Motor neuron (in vitro differentiated cells): ENCODE results near the gene PTK7. TPM values are rescaled to one million over a fixed set of nuclear protein-coding genes. Genes with fewer than 3 reads are reported as not detected.

Experiments
- ATAC-seq, 8 experiments: fragments of 200-7000 bp; cut with Tn5 transposase; replicated peaks in 6 of 8; 2 replicates each; pipeline ENCODE4 v1.8.0; 2021; ENCODE audit warnings: mild to moderate bottlenecking in 8 of 8, moderate library complexity in 8 of 8
- H3K27ac ChIP-seq, 2 donors: fragments of 250-450 bp; sonication (Bioruptor Pico); 2 replicates each; pipeline ENCODE4 v1.9.0; 2021; ENCODE audit warnings: antibody characterized with exemption in 2 of 2, mild to moderate bottlenecking in 2 of 2, moderate library complexity in 1 of 2
- H3K4me1 ChIP-seq, 2 donors: fragments of 250-450 bp; sonication (Bioruptor Pico); replicated peaks in 1 of 2; 2 replicates each; pipeline ENCODE4 v1.6.1; 2021; ENCODE audit warnings: antibody characterized with exemption in 2 of 2, mild to moderate bottlenecking in 2 of 2, moderate library complexity in 1 of 2
- H3K4me3 ChIP-seq, 5 donors: fragments of 250-450 bp; sonication (Bioruptor Pico); 2 replicates each; pipeline ENCODE4 v1.9.0; 2021; ENCODE audit warnings: antibody characterized with exemption in 5 of 5, mild to moderate bottlenecking in 5 of 5, moderate library complexity in 4 of 5
- WGBS, 10 experiments: fragments of 450-650 bp; shearing (Covaris generic); methylation state at CpG; one replicate each; pipeline ENCODE4 v1.0.0; 2022; 5-methylcytosine and 5-hydroxymethylcytosine counted together
- in situ Hi-C, 9 experiments: fragments of 400-800 bp; cut with MboI; loops; one replicate each; pipeline ENCODE4 v1.15.0; 2021; ENCODE audit warnings: low sequenced_read_pairs in 9 of 9, low pct_unique_long_range_greater_than_20kb in 2 of 9; ENCODE audit not compliant: unreplicated experiment in 9 of 9
- total RNA-seq, 8 experiments: library from RNA; unstranded; fragments of 300-600 nt; gene quantifications; 2 replicates each; pipeline versions ENCODE4 v1.2.3 to v1.2.4, GENCODE V29; 2022

Gene PTK7
- total RNA-seq, 8 experiments from 2014 or later, result 27.2 to 197 (median 48.3) TPM

DNA sequence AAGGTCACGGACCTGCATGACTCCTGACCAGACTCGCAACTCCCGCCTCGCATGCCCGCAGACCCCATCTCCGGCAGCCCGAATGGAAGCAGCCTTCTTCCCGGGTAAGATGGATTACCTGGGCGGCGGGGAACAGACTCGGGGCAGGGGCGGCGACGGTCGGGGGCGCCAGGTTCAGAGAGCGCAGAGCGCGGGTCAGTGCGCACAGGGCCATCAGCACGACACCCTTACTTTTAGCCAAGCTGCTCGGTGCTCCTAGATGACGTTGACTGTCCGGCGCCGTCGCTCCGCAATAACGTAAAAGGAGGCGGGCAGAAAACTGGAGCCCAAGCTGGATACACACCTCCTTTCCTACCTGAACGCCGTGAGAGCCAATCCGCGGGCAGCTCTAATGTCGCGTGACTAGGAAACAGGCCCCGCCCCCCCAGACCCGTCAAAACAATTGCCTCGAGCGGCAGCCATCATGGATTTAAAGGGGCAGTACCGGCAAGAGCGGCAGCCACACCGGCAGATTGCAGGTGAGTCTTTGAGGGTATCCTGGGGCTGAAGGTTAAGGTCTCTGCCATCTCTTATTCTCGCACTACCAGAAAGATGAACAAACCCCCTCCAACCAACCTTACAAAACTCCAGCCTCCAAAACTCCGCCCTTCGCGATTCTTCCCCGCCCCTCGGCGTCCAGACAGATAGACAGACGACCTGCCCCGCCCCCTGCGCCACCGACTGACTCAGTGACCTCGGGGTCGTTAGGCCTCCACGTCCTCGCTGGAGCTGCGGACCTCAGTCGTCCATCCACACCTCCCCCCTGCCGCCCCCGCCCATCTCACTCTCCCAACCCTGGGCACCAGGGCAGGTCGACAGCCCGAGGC is 16.7 kb upstream of the PTK7 start, which contains the start of the genes KLC4 and MRPL2:
Gene KLC4, plus strand, starts transcription at position 464 of the 866 bp plus-strand sequence. CDS start 1,705 bp downstream, outside the sequence.
Gene MRPL2, minus strand, starts transcription at position 267 of the 866 bp plus-strand sequence. Its CDS starts 53 bp downstream, at position 214.
- ATAC-seq, result peak; percentile 91 to 98 (median 93)
- Histone ChIP-seq H3K4me1 (peaks cover 15% of the 10 kb centered on the region in 2 donors), H3K4me3 (peak within 1 kb of the TSS; percentile 62 to 97 (median 80)), H3K27ac (peak within 1 kb of the TSS; percentile 86 to 95)
- WGBS, 10 experiments, result 0 to 3% (median 0%) methylated on average over 1 to 7 of the region's 64 CpGs; no CpG with 5 or more reads in 2 of the 10 experiments
- in situ Hi-C loops, result no loop called here

- Histone ChIP-seq H3K4me1 (peaks cover 12 to 13% of the 10 kb centered on the region in 2 donors), H3K4me3 (peak overlapping the region; percentile 62 to 97 (median 80)), H3K27ac (peak overlapping the region; percentile 86 to 95)
- WGBS, 10 experiments, result 8% methylated on average over 2 of the region's 15 CpGs; no CpG with 5 or more reads in 9 of the 10 experiments
- in situ Hi-C loops, result no loop called here
- ATAC-seq, result peak in 7 of 8 experiments; percentile 3 to 19 (median 9)
Observed at GRCh38 chr6:43060034-43060754, 15.9 kb upstream of the PTK7 start.

DNA sequence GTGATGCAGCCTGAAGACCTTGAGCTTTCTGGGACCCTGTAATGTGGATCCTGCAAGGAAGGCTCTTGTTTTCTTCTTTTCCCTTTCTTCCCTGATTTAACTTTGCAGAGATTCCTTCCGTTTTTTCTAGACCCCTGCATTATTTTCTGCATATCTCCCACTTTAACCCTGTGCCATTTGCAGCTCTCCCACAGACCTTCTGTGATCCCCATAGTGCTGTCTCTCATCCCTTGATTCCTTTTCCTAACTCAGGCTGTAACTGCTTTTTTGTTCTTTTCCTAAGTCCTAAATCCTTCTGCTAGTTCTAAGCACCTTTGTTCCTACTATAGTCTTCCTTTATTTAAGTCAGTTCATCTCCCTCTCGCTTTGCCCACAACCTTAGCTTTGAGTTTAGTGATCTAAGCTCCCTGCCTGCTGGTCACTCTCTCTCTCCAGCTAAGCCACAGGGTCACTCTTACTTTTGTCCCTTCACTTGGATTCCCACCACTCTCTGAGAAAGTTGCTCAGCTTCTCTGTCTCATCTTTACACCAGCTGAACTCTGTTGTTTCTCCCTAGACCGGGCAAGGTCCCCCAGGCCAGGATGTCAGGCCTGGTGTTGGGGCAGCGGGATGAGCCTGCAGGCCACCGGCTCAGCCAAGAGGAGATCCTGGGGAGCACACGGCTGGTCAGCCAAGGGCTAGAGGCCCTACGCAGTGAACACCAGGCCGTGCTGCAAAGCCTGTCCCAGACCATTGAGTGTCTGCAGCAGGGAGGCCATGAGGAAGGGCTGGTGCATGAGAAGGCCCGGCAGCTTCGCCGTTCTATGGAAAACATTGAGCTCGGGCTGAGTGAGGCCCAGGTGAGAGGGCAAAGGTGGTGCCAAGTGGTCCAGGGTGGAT is 15.1 kb upstream of the PTK7 start:
- Histone ChIP-seq H3K4me1 (peaks cover 12 to 13% of the 10 kb centered on the region in 2 donors), H3K27ac (no peak overlapping the region), H3K4me3 (peak overlapping the region; percentile 62 to 97 (median 80))
- in situ Hi-C loops, result no loop called here
- 30 to 100% (median 64%) methylated on average over 1 to 8 of the region's 12 CpGs; no CpG with 5 or more reads in 1 of the 10 experiments for WGBS, 10 experiments
- ATAC-seq, result no peak

GRCh38 chr6:43061861-43062260 is 14.3 kb upstream of the PTK7 start:
- Histone ChIP-seq H3K4me3 (no peak overlapping the region), H3K27ac (no peak overlapping the region), H3K4me1 (peaks cover 12 to 13% of the 10 kb centered on the region in 2 donors)
- no peak for ATAC-seq
- in situ Hi-C loops, result no loop called here
- 17 to 83% (median 49%) methylated on average over 1 to 2 of the region's 2 CpGs; no CpG with 5 or more reads in 2 of the 10 experiments for WGBS, 10 experiments

GRCh38 chr6:43062818-43063217 is 13.3 kb upstream of the PTK7 start:
- no peak for ATAC-seq
- in situ Hi-C loops, result no loop called here
- Histone ChIP-seq H3K4me3 (no peak overlapping the region), H3K4me1 (peaks cover 12 to 13% of the 10 kb centered on the region in 2 donors), H3K27ac (no peak overlapping the region)
- 30 to 96% (median 83%) methylated on average over 1 to 5 of the region's 12 CpGs; no CpG with 5 or more reads in 5 of the 10 experiments for WGBS, 10 experiments

- Histone ChIP-seq H3K27ac (no peak overlapping the region), H3K4me3 (no peak overlapping the region), H3K4me1 (peaks cover 1 to 3% of the 10 kb centered on the region in 2 donors)
- in situ Hi-C loops, result loop anchor here in 4 of 9 experiments (10.0 kb wide), 3 partner anchors 55 to 75 kb away; no protein-coding TSS in a partner anchor
- WGBS, 10 experiments, result 0 to 67% (median 0%) methylated on average over 1 to 3 of the region's 6 CpGs; no CpG with 5 or more reads in 1 of the 10 experiments
- peak; percentile 46 to 92 (median 66) for ATAC-seq
Observed at GRCh38 chr6:43070028-43070632, 6.0 kb upstream of the PTK7 start.

DNA sequence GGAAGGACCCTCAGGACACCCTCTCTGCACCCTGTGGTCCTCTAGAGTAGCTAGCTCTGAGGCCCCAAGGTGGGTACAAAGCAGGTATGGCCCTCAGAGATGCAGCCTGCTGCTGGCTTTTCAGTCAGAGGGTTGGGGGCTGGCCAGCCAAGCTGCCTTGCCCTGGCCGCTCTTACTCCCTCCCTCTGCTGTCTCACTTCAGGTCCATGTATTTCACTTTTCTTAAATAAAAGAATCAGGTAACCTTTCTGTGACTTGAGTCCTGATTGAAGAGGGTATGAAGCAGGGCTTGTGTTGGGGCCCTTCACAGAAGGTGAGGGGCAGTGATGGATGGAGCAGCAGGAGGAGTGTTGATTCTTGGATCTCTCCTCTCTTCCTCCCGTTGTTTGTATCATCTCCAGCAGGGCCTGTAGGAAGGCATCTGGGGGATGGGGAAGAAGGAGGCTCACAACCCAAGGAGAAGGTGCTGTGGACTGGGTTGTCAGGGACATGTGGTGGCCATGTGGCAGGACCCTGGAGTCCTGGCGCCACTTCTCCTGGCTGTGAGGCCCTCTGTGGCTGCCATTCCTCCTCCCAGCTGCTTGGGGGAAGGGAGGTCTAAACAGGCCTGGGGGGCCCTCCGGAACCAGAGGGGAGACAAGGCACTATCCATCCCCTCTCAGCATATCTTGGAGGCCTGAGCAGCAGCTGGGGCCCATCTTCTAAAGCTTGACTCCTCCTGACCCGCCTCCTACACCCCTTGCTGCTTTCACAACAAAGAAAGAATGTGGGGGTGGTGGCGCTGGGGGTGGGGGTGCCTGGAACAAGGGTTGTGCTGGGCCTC is 1.1 kb upstream of the PTK7 start:
- in situ Hi-C loops, result loop anchor here in 4 of 9 experiments (10.0 kb wide), 3 partner anchors 50 to 70 kb away; no protein-coding TSS in a partner anchor
- WGBS, 10 experiments, result 0 to 100% (median 69%) methylated on average over 1 to 3 of the region's 6 CpGs; no CpG with 5 or more reads in 5 of the 10 experiments
- Histone ChIP-seq H3K4me1 (peaks cover 19 to 25% of the 10 kb centered on the region in 2 donors), H3K27ac (peak overlapping the region in 1 of 2 donors; percentile 52), H3K4me3 (no peak overlapping the region)
- ATAC-seq, result peak in 1 of 8 experiments; percentile 53

DNA sequence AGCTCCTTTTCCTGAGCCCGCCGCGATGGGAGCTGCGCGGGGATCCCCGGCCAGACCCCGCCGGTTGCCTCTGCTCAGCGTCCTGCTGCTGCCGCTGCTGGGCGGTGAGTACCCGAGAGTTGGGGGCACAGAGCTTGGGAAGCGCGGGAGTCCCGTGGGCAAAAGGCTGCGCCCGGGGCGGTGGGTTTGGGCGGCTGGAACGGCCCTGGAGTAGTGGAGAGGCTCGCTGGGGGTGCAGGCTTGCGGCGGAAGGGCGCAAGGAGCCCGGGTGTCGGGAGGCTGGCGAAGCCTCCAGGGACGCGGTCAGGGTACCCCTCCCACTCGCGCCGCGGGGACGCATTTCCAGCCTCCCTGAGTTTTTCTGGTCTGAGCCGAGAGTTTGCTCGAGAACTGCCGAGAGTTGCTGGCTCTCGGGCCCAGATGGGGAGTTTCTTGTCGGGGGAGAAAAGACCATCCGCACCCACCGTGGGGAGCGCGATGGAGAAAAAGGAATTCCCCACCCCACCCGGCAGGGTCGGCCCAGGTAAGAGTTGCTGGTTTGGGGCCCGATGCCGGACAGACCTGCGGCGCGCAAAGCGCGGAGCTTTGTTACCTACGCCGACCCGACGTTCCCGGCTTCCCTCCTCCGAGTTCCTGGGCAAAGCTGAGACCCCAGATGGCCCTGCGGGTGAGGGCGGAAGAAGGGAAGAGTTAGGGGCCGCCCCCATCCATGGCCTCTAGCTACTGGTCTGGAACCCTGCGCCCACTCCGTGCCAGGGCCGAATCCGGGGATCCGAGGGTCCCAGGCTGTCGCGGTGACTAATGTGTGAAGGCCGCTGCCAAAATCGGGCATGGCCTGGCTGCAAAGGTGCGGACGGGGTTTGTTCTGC is 584 bp downstream of the PTK7 start:
- in situ Hi-C loops, result loop anchor here in 4 of 9 experiments (10.0 kb wide), 3 partner anchors 48 to 68 kb away; no protein-coding TSS in a partner anchor
- Histone ChIP-seq H3K27ac (peak overlapping the region; percentile 42 to 52), H3K4me3 (peak overlapping the region; percentile 46 to 87 (median 70)), H3K4me1 (peaks cover 19 to 25% of the 10 kb centered on the region in 2 donors)
- 0 to 10% (median 2%) methylated on average over 2 to 50 of the region's 72 CpGs; no CpG with 5 or more reads in 4 of the 10 experiments for WGBS, 10 experiments
- peak; percentile 30 to 61 (median 54) for ATAC-seq

- ATAC-seq, result no peak
- WGBS, 10 experiments, result 0 to 7% (median 6%) methylated on average over 1 to 7 of the region's 8 CpGs; no CpG with 5 or more reads in 3 of the 10 experiments
- Histone ChIP-seq H3K4me1 (peaks cover 19 to 25% of the 10 kb centered on the region in 2 donors), H3K27ac (no peak overlapping the region), H3K4me3 (peak overlapping the region; percentile 46 to 87 (median 70))
- in situ Hi-C loops, result loop anchor here in 4 of 9 experiments (10.0 kb wide), 3 partner anchors 47 to 67 kb away; no protein-coding TSS in a partner anchor
Observed at GRCh38 chr6:43077333-43077809, 1.3 kb downstream of the PTK7 start.

DNA sequence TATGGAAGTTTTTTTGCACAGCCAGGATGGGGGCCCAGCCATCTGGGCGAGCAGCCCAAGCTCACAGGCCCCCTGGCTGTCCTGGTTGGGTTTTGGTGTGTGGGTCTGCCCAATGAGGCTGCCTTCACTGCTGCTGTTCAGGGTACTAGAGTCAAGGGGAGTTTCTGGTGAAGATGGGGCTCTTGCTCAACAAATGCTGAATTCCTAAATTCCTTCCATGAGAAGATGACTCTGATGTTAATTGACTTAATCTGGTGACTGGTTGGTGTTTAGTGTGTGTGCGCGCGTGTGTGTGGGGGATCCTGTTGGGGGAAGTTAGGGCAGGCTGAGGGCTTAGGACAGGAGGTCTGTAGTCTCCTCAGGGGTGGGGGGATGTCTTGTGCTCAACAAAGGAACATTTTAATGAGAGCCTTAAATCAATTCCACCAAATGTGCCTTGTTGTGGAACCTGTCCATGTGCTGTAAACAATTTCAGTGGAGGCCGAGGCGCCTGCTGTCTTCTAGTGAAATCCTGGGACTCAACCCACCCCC is 1.9 kb downstream of the PTK7 start:
- ATAC-seq, result peak in 2 of 8 experiments; percentile 5 to 6
- in situ Hi-C loops, result loop anchor here in 4 of 9 experiments (10.0 kb wide), 3 partner anchors 47 to 67 kb away; no protein-coding TSS in a partner anchor
- peaks cover 19 to 25% of the 10 kb centered on the region in 2 donors for H3K4me1 ChIP-seq
- 50 to 80% (median 78%) methylated on average over 1 to 3 of the region's 6 CpGs; no CpG with 5 or more reads in 7 of the 10 experiments for WGBS, 10 experiments
- no peak overlapping the region for H3K27ac ChIP-seq
- H3K4me3 ChIP-seq, result peak overlapping the region in 4 of 5 donors; percentile 62 to 87 (median 78)
